Stimulated activated naive CD8-positive, alpha-beta T cell treated with anti-CD3 and anti-CD28 coated beads, Interleukin-15, Interleukin-2, amounts not matched to agents 100 ng/mL and 50 ng/mL, for 24 hours (primary cell): Measurements from ENCODE around the gene CUEDC1.

ENCODE experiments used
- H3K27ac Mint-ChIP-seq: one replicate; pipeline ENCODE4 v1.8.0; 2021; ENCODE audit warnings: mild to moderate bottlenecking, mixed read lengths
- H3K27me3 Mint-ChIP-seq: one replicate; pipeline ENCODE4 v1.8.0; 2021; ENCODE audit warnings: mixed read lengths
- H3K36me3 Mint-ChIP-seq: one replicate; pipeline ENCODE4 v1.8.0; 2021; ENCODE audit warnings: low read depth, mixed read lengths
- H3K4me1 Mint-ChIP-seq: one replicate; pipeline ENCODE4 v1.8.0; 2021; ENCODE audit warnings: low read depth, mixed read lengths
- H3K4me3 Mint-ChIP-seq: one replicate; pipeline ENCODE4 v1.8.0; 2021; ENCODE audit warnings: mild to moderate bottlenecking, mixed read lengths
- H3K9me3 Mint-ChIP-seq: one replicate; pipeline ENCODE4 v1.8.0; 2021; ENCODE audit warnings: mixed read lengths

Gene CUEDC1

DNA sequence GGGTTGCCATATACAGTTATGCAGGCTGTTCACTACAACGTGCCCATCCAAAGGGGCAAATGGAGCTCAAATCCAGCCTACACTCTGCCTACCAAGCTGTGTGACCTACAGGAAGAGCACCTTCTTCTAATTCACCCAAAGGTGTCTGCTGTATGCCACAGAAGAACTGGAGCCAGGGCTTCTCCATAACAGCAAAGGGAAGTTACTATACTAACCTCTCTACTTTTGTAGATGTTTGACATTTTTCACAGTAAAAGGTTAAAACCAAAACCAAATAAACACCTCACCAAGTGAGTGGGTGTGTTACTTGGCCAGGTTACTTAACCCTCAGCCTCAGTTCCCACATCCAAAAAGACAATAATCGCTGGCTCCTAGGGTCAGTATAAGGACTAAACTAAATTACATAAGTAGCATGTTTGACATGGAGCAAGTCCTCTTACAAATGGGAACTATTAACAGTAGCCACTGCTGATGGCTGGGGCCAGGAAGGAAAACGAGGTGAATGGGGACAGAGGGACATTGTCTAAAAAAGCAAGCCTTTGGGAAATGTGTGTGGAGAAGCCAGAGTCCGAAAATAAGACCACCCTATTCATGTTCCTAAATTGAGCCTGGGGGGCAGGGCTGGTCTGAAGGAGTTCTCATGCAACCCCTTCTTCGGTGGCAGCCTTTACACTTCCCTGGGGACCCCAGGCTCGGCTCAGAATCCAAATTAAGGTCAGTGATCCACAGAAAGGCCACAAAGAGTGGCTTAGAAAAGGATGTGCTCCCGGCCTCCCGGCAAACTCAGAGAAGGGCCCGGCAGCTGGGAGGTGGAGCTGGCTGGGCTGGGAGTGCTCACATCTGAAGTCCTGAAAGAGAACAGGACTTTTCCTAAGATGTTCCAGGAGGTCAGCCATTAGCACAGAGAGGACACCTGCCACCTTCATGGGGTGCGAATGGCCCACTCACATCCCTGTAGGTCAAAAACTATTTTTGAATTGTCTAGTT lies 13.5 kb downstream of the CUEDC1 start:
- peaks cover 39% of the 10 kb centered on the region for H3K4me1 Mint-ChIP-seq
- no peaks in the 10 kb centered on the region for H3K9me3 Mint-ChIP-seq
- H3K4me3 Mint-ChIP-seq: no peak overlapping the region
- no peaks in the 10 kb centered on the region for H3K36me3 Mint-ChIP-seq
- H3K27me3 Mint-ChIP-seq: peaks cover 32% of the 10 kb centered on the region
- H3K27ac Mint-ChIP-seq: no peak overlapping the region

DNA sequence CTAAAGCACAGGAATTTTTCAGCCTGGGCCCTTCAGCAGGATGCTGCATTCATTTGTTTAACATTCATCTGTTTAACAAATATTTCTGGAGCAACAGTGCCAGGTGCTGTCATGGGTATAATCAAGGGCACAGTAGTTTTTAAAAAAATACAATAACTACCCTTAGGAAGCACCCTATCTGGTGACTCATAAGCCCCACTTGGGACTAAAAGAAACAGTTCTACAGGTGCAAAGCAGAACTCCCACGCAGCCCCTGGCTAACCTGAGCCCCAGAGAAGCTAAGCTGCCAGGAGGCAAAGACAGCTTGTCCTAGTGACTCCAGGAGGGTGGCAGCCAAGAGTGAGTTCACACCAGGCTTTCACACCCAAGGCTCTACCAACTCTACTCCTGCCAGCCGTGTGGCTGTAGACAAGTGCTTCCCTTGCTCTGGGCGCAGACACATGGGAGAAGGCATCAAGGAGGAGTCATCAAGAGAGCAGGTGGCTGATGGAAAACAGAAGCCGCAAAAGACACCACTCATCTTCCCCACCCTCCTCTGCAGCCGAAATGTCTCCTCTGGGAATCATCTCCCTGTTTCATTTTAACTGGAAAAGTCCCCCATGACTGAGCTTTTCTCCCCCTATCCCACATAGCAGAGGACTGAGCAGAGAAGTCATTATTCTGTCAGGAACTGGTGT lies 14.4 kb downstream of the CUEDC1 start:
- no peak overlapping the region for H3K27ac Mint-ChIP-seq
- no peaks in the 10 kb centered on the region for H3K36me3 Mint-ChIP-seq
- no peak overlapping the region for H3K4me3 Mint-ChIP-seq
- H3K9me3 Mint-ChIP-seq: no peaks in the 10 kb centered on the region
- peaks cover 30% of the 10 kb centered on the region for H3K27me3 Mint-ChIP-seq
- peaks cover 31% of the 10 kb centered on the region for H3K4me1 Mint-ChIP-seq

- Mint-ChIP-seq H3K36me3 (no peaks in the 10 kb centered on the region), H3K4me1 (peaks cover 31% of the 10 kb centered on the region), H3K27ac (no peak overlapping the region), H3K4me3 (no peak overlapping the region), H3K9me3 (no peaks in the 10 kb centered on the region), H3K27me3 (peaks cover 30% of the 10 kb centered on the region)
These were observed 15.0 kb downstream of the CUEDC1 start for GRCh38 chr17:57940231-57940630.

DNA sequence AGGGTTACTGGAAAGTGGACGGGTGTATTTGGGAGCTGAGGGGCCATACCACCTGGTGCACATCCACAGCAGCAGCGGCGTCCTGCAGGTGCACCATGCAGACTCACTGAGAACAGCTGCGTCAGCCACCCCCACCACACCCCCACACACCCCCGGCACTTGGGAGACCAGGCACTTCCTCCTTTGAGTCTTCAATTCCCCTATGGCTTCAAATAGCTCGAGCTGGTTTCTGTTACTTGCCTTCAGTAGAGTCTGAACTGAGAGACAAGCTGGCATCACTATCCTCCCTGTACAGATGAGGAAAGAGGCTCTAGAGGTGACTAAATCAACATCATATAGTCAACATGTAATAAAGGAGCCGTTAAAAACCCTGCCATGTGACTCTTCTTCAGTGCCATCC lies 15.4 kb downstream of the CUEDC1 start:
- H3K4me3 Mint-ChIP-seq: no peak overlapping the region
- no peaks in the 10 kb centered on the region for H3K36me3 Mint-ChIP-seq
- no peak overlapping the region for H3K27ac Mint-ChIP-seq
- H3K27me3 Mint-ChIP-seq: peaks cover 34% of the 10 kb centered on the region
- H3K4me1 Mint-ChIP-seq: peaks cover 31% of the 10 kb centered on the region
- no peaks in the 10 kb centered on the region for H3K9me3 Mint-ChIP-seq

DNA sequence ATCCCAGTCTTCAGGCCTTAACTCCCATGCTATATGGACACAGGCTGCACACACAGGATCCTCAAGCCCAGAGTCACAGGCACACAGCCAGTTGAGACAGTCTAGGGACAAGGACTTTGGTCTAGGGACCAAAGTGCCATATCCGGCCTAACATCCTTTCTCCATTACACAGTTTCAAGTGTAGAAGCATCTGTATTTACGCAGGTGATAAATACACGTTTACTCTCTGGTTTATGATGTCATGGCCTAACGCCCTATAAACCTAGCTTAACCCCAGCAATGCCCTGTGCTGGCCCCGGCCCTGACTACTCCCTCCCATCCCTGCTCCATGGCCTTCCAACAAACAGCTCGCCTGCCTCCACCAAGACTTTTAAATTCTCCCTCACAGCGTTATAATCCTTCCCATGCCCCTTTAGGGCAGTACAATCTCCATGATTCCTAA lies 17.1 kb downstream of the CUEDC1 start:
- Mint-ChIP-seq H3K36me3 (no peaks in the 10 kb centered on the region), H3K27me3 (peaks cover 30% of the 10 kb centered on the region), H3K4me3 (no peak overlapping the region), H3K27ac (no peak overlapping the region), H3K4me1 (peaks cover 23% of the 10 kb centered on the region), H3K9me3 (no peaks in the 10 kb centered on the region)

GRCh38 chr17:57937492-57937891 lies 17.7 kb downstream of the CUEDC1 start:
- Mint-ChIP-seq H3K27me3 (peaks cover 28% of the 10 kb centered on the region), H3K27ac (no peak overlapping the region), H3K4me1 (peaks cover 23% of the 10 kb centered on the region), H3K9me3 (no peaks in the 10 kb centered on the region), H3K36me3 (no peaks in the 10 kb centered on the region), H3K4me3 (no peak overlapping the region)

GRCh38 chr17:57935833-57936807 lies 19.1 kb downstream of the CUEDC1 start:
- Mint-ChIP-seq H3K9me3 (no peaks in the 10 kb centered on the region), H3K4me1 (peaks cover 17% of the 10 kb centered on the region), H3K36me3 (no peaks in the 10 kb centered on the region), H3K27ac (no peak overlapping the region), H3K4me3 (no peak overlapping the region), H3K27me3 (peaks cover 24% of the 10 kb centered on the region)

DNA sequence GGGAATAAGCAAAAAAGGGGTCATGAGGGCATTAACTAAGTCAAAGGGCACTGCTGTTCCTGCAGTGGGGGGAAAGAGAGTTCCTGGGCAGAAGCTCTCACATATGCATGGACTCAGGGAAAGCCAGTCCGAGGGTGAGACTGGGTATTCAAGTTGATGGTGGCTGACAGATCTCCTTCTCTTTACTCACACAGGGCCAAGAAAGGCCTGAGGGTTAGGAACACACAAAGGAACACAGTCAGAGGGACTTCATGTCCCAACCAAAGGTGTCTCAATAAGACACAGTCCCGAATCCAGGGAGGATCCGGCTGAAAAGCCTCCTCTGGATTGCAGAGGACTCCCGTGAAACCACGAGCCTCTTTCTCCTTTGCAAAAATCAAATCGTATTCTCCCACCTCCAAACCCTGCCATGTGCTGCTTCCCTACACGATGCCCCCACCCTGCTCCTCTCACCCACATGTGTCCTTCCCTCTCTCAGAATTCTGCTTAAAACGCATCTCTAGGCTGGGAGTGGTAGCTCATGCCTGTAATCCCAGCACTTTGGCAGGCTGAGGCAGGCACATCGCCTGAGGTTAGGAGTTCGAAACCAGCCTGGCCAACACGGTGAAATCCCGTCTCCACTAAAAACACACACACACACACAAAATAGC lies 23.6 kb downstream of the CUEDC1 start:
- Mint-ChIP-seq H3K27me3 (peaks cover 26% of the 10 kb centered on the region), H3K4me1 (no peaks in the 10 kb centered on the region), H3K4me3 (no peak overlapping the region), H3K36me3 (no peaks in the 10 kb centered on the region), H3K9me3 (no peaks in the 10 kb centered on the region), H3K27ac (no peak overlapping the region)

DNA sequence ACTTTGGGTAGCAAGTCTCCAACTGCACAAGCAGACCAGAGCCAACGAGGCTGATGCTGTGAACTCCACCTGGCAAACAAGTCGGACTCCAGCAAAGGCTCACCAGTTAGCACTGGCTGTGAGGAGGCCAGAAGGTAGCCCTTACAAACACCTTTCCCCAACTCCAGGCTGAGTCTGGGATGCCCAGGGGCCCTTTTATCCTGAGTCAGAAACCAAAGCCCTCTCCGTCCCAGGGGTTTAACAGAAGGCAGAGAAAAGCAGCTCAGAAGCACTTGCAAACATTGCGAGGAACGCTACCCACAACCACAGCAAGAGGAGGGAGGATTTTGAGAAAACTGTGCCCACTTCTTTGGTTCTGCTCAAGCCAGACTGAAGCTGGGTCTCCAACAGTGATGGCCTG lies 25.0 kb downstream of the CUEDC1 start:
- Mint-ChIP-seq H3K36me3 (no peaks in the 10 kb centered on the region), H3K4me1 (no peaks in the 10 kb centered on the region), H3K27ac (no peak overlapping the region), H3K9me3 (no peaks in the 10 kb centered on the region), H3K27me3 (peaks cover 30% of the 10 kb centered on the region), H3K4me3 (no peak overlapping the region)

DNA sequence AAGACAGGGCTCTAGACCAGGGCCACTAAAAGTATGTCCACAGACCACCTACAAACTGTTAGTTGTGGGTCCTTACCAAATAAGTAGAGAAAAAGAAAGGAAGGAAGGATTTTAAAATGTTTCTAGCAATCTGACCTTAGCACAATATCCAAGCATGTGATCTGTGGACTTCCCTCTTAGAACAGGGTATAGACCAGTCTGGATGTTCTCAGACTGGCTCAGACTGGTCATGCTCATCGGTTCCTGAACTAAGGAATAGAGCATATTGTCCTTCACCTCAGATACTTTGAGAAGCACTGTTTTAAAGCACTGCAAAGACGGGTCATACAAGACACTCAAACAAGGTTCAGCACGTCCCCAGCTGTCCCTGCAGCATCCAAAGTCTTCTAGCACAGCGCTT lies 25.8 kb downstream of the CUEDC1 start:
- Mint-ChIP-seq H3K9me3 (no peaks in the 10 kb centered on the region), H3K4me1 (no peaks in the 10 kb centered on the region), H3K27me3 (peaks cover 34% of the 10 kb centered on the region), H3K27ac (no peak overlapping the region), H3K36me3 (no peaks in the 10 kb centered on the region), H3K4me3 (no peak overlapping the region)

DNA sequence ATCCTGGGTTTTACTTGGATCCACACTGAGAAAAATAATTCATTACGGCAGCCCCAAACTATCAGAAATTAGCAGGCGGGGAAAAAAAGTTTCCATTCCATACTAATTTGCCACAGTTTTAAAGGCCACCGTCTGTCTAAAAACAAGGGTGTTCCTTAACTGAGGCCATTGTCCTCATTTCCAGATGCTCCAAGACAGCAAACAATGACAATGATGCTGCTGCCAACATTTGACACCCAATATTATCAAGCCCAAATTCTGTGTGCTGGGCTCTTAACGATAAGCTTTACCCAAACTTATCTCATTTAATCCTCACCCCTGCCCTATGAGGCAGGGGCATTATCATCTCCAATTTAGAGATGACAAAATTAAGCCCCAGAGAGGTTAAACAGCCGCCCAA lies 26.3 kb downstream of the CUEDC1 start:
- no peaks in the 10 kb centered on the region for H3K4me1 Mint-ChIP-seq
- H3K27me3 Mint-ChIP-seq: peaks cover 37% of the 10 kb centered on the region

DNA sequence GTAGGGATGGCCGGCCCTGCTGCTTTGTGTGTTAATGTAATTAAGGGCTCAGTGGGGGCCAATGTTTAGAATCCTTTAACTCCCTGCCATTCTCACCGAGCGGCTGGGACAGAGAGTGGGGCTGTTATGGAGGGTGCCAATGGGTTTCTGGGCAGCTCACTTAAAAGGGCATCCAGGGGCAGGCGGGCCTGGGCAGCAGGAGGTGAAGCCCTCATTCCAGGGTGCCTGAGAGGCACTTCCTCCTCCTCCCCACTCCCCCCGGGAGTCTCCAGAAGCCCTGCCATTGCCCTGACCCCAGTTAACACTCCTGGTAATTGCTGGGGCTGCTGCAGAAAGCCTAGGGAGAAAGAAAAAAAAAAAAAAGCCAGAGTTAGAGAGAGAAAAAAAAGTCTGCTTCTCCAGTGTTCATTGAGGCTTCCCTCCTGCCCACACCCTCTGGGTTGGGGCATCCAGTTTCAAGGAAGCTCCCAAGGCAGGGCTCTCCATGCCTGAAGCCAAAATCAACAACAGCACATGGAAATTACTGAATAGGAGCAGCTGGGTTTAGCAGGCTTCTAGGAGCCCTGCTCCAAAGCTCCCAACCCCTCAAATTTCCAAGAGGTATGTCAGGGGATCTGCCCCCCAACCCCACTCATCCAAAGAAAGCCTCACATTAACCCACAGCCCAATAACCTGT lies 28.0 kb downstream of the CUEDC1 start:
- peaks cover 32% of the 10 kb centered on the region for H3K27me3 Mint-ChIP-seq
- H3K4me3 Mint-ChIP-seq: no peak overlapping the region
- no peaks in the 10 kb centered on the region for H3K4me1 Mint-ChIP-seq
- H3K27ac Mint-ChIP-seq: no peak overlapping the region
- no peaks in the 10 kb centered on the region for H3K36me3 Mint-ChIP-seq
- no peaks in the 10 kb centered on the region for H3K9me3 Mint-ChIP-seq

More for the DNA sequence above, 26.3 kb downstream of the CUEDC1 start:
- Mint-ChIP-seq H3K4me3 (no peak overlapping the region), H3K27ac (no peak overlapping the region), H3K9me3 (no peaks in the 10 kb centered on the region), H3K36me3 (no peaks in the 10 kb centered on the region)

DNA sequence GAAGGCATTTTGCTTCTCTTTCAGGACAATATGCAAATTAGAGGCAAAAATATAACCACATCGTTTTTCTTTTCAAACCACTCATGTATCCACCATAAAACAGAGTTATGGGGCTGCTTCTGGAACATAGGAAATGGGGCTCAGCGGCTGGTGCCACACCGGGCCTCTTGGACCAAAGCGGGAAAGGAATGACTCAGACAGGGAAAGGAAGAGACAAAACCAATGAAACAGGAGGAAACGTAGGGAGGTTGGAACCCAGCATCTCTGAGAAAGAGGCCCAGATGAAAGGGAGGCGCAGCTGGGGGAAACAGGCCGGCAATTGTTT lies 28.5 kb downstream of the CUEDC1 start:
- Mint-ChIP-seq H3K36me3 (no peaks in the 10 kb centered on the region), H3K4me1 (no peaks in the 10 kb centered on the region), H3K27ac (no peak overlapping the region), H3K9me3 (no peaks in the 10 kb centered on the region), H3K4me3 (no peak overlapping the region), H3K27me3 (peaks cover 33% of the 10 kb centered on the region)
